Panc1 (cell line): ENCODE measurements around the gene NCAPD2. TPM values are rescaled to one million over a fixed set of nuclear protein-coding genes. Genes with fewer than 3 reads are reported as not detected.

Source experiments
- ATAC-seq: fragments of 200-7000 bp; cut with Tn5 transposase; 2 replicates; pipeline ENCODE4 v1.9.1; 2020; ENCODE audit warnings: mild to moderate bottlenecking, moderate library complexity
- BruUV-seq: library from RNA; stranded (reverse); fragments of 400-500 nt; replicated peaks from 2 replicates; lab custom pipeline; 2021; lab: Mats Ljungman, UMichigan
- CTCF ChIA-PET: fragments of 300-600 bp; sonication (Branson Sonifier 250); formaldehyde crosslinking; loops from one replicate; lab custom pipeline; 2022; ENCODE audit warnings: antibody characterized with exemption; lab: Charles Lee
- POLR2A ChIA-PET: fragments of 300-600 bp; sonication (Branson Sonifier 250); formaldehyde crosslinking; loops from one replicate; lab custom pipeline; 2022; ENCODE audit warnings: antibody characterized with exemption; lab: Charles Lee
- DNase-seq: peaks from one replicate; pipeline ENCODE4 v3.0.0-alpha.2; 2010; ENCODE audit warnings: low read depth, low spot score
- H3K27ac ChIP-seq: 2 replicates; pipeline ENCODE4 v1.5.1; 2011; ENCODE audit warnings: mild to moderate bottlenecking, low read length, inconsistent platforms
- H3K27me3 ChIP-seq: fragments of 200-500 bp; sonication (Bioruptor generic); 2 replicates; pipeline ENCODE4 v1.6.0; 2014; ENCODE audit warnings: low read length, inconsistent platforms; ENCODE audit not compliant: control insufficient read depth, insufficient read depth
- H3K36me3 ChIP-seq: fragments of 200-500 bp; sonication (Bioruptor generic); 2 replicates; pipeline ENCODE4 v1.5.1; 2014; ENCODE audit warnings: inconsistent platforms, mild to moderate bottlenecking, low read length, moderate library complexity; ENCODE audit not compliant: control insufficient read depth, insufficient read depth
- H3K4me1 ChIP-seq: 2 replicates; pipeline ENCODE4 v1.5.1; 2011; ENCODE audit warnings: inconsistent platforms, mild to moderate bottlenecking, low read length, moderate library complexity; ENCODE audit not compliant: control insufficient read depth, insufficient read depth
- H3K4me3 ChIP-seq, 2 experiments: 2 replicates each; pipeline ENCODE4 v1.5.1; 2011 to 2012; ENCODE audit warnings: low read depth in 2 of 2, low read length in 2 of 2, mild to moderate bottlenecking in 2 of 2, inconsistent platforms in 1 of 2, moderate library complexity in 1 of 2
- H3K9me3 ChIP-seq: fragments of 200-500 bp; sonication (Bioruptor generic); 2 replicates; pipeline ENCODE4 v1.5.1; 2014; ENCODE audit warnings: low read depth, mild to moderate bottlenecking, inconsistent platforms, low read length, moderate library complexity; ENCODE audit not compliant: control insufficient read depth, insufficient read depth
- POLR2AphosphoS5 ChIP-seq: IDR thresholded peaks from 2 replicates; pipeline ENCODE4 v1.6.1; 2012; ENCODE audit warnings: mild to moderate bottlenecking, low read depth, low read length, moderate library complexity
- REST ChIP-seq, 2 experiments: IDR thresholded peaks; 2 replicates each; pipeline ENCODE4 v1.6.1; 2011 to 2012; ENCODE audit warnings: low read depth in 2 of 2, control low read depth in 1 of 2, low read length in 1 of 2, mild to moderate bottlenecking in 1 of 2, moderate library complexity in 1 of 2; ENCODE audit not compliant: insufficient read depth in 1 of 2
- SIN3A ChIP-seq: IDR thresholded peaks from 2 replicates; pipeline ENCODE4 v1.6.1; 2012; ENCODE audit warnings: low read depth, mild to moderate bottlenecking, low read length, moderate library complexity, borderline replicate concordance; ENCODE audit not compliant: insufficient read depth
- TCF7L2 ChIP-seq: IDR thresholded peaks from 2 replicates; pipeline ENCODE4 v1.6.1; 2011; ENCODE audit warnings: mild to moderate bottlenecking, low read depth, low read length, inconsistent platforms
- in situ Hi-C: cut with HindIII; loops from 2 replicates; pipeline ENCODE4 v1.10.0; 2016; ENCODE audit warnings: low sequenced_read_pairs, low pct_unique_long_range_greater_than_20kb
- intact Hi-C: fragments of 100-400 bp; cut with micrococcal nuclease; formaldehyde crosslinking; loops from one replicate; pipeline ENCODE4 v1.10.0; 2022; ENCODE audit not compliant: unreplicated experiment
- total RNA-seq: library from RNA; stranded (reverse); gene quantifications from one replicate; pipeline ENCODE4 v1.2.1, GENCODE V29; 2021; ENCODE audit not compliant: unreplicated experiment
- TF ChIP-seq, protein P1 (sequence below): fragments of 450-650 bp; IDR thresholded peaks from 2 replicates; pipeline ENCODE4 v1.5.1; 2017; ENCODE audit warnings: mild to moderate bottlenecking

The NCAPD2 gene
- total RNA-seq, 1 experiment from 2014 or later: 80.3 TPM

DNA sequence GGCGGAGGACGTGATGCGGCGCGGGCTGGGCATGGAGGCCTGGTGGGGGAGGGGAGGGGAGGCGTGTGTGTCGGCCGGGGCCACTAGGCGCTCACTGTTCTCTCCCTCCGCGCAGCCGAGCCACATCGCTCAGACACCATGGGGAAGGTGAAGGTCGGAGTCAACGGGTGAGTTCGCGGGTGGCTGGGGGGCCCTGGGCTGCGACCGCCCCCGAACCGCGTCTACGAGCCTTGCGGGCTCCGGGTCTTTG, 40.7 kb downstream of the NCAPD2 start:
- Histone ChIP-seq H3K4me1 (peaks cover 47% of the 10 kb centered on the region), H3K27me3 (no peaks in the 10 kb centered on the region), H3K4me3 (peak overlapping the region; percentile 77 to 86), H3K27ac (peak overlapping the region; percentile 89), H3K9me3 (no peaks in the 10 kb centered on the region), H3K36me3 (peaks cover 11% of the 10 kb centered on the region)
- intact Hi-C loops (no loop called here), in situ Hi-C loops (no loop called here)
- TF ChIP-seq, protein P1, sequence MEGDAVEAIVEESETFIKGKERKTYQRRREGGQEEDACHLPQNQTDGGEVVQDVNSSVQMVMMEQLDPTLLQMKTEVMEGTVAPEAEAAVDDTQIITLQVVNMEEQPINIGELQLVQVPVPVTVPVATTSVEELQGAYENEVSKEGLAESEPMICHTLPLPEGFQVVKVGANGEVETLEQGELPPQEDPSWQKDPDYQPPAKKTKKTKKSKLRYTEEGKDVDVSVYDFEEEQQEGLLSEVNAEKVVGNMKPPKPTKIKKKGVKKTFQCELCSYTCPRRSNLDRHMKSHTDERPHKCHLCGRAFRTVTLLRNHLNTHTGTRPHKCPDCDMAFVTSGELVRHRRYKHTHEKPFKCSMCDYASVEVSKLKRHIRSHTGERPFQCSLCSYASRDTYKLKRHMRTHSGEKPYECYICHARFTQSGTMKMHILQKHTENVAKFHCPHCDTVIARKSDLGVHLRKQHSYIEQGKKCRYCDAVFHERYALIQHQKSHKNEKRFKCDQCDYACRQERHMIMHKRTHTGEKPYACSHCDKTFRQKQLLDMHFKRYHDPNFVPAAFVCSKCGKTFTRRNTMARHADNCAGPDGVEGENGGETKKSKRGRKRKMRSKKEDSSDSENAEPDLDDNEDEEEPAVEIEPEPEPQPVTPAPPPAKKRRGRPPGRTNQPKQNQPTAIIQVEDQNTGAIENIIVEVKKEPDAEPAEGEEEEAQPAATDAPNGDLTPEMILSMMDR: no peak
- TF ChIP-seq POLR2AphosphoS5: no peak
- no peak for TF ChIP-seq SIN3A
- no peak for TF ChIP-seq REST (IDR thresholded peaks at IDR 0.05; ENCODE audit: insufficient read depth in 1 of 2, low read depth in 2 of 2, low read length in 1 of 2)
- no peak for TF ChIP-seq TCF7L2
- BruUV-seq: no TSS peak
- ATAC-seq: no peak
- ChIA-PET POLR2A (interaction anchor here (0.7 to 0.9 kb wide), 3 partner anchors 23 to 157 kb away, joined by 3 to 4 read pairs (median 3); no protein-coding TSS in a partner anchor), CTCF (no interaction called here)
- no peak for DNase-seq

- ATAC-seq (no peak), DNase-seq (no peak)
- no TSS peak for BruUV-seq
- H3K4me1 ChIP-seq: peaks cover 52% of the 10 kb centered on the region
- peak overlapping the region; percentile 89 for H3K27ac ChIP-seq
- peaks cover 11% of the 10 kb centered on the region for H3K36me3 ChIP-seq
- peak overlapping the region; percentile 77 to 86 for H3K4me3 ChIP-seq
- in situ Hi-C loops (no loop called here), intact Hi-C loops (no loop called here)
- CTCF ChIA-PET: no interaction called here
- TF ChIP-seq SIN3A (0 out of 2 replicates have a peak, but pooled peaks have one; percentile 19), TCF7L2 (no peak), REST (IDR thresholded peaks at IDR 0.05; ENCODE audit: insufficient read depth in 1 of 2, low read depth in 2 of 2, low read length in 1 of 2) (no peak), POLR2AphosphoS5 (no peak; the same call in 1 of the 2 replicates)
- TF ChIP-seq, protein P1: no peak
- no peaks in the 10 kb centered on the region for H3K27me3 ChIP-seq
- POLR2A ChIA-PET: interaction anchor here (0.6 to 0.9 kb wide), 2 partner anchors 23 to 154 kb away, joined by 3 read pairs; no protein-coding TSS in a partner anchor
- no peaks in the 10 kb centered on the region for H3K9me3 ChIP-seq
Measured at GRCh38 chr12:6534945-6535696, 41.2 kb downstream of the NCAPD2 start.
